GM19238 (cell line): ENCODE data around the gene ARFRP1.
"Not testable (repeated sequence)": the region's sequence is repeated elsewhere in the genome, so short reads cannot be mapped to it uniquely, and the experiment has no call there.

ENCODE experiments used
- DNase-seq: peaks from one replicate; pipeline ENCODE4 v3.0.0; 2011; ENCODE audit warnings: low spot score; ENCODE audit not compliant: insufficient read length

Gene ARFRP1

GRCh38 chr20:63678071-63678470 is 29.7 kb downstream of the ARFRP1 start:
- no peak for DNase-seq

- no peak for DNase-seq
Observed at GRCh38 chr20:63675681-63676368, 32.0 kb downstream of the ARFRP1 start.

DNA sequence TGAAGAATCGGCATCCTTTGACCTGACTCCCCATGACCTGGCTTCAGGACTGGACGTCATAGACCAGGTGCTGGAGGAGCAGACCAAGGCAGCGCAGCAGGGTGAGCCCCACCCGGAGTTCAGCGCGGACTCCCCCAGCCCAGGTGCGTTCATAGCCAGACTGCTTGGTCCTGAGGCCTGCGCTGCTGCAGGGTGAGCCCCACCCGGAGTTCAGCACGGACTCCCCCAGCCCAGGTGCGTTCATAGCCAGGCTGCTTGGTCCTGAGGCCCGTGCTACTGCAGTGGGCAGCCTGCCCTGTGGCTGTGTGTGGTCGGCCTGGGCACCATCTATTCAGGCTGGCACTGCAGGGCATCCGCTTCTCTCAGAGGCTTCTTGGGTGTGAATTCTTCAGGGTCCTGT is 33.8 kb downstream of the ARFRP1 start:
- no peak for DNase-seq

DNA sequence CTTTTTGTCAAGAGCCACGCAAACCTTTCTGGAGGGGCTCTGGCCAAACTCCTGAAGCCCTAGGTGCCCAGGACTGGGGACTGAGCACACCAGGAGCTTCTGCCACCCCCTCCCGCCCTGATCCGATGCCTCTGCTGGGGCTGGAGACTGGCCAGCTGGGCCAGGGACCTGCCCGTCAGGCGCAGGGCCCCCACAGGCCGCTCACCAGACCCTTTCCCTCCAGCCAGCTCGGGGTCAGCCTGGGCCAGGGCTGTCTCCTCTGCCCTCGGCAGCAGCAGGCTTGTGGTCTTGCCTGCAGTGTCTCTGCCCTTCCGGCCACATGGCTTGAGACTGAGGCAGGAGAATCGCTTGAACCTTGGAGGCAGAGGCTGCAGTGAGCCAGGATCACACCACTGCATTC is 35.1 kb downstream of the ARFRP1 start:
- DNase-seq = no peak

GRCh38 chr20:63671695-63672094 is 36.1 kb downstream of the ARFRP1 start:
- not testable (repeated sequence) for DNase-seq

- DNase-seq = no peak
Observed at GRCh38 chr20:63668351-63668750, 39.4 kb downstream of the ARFRP1 start.

DNA sequence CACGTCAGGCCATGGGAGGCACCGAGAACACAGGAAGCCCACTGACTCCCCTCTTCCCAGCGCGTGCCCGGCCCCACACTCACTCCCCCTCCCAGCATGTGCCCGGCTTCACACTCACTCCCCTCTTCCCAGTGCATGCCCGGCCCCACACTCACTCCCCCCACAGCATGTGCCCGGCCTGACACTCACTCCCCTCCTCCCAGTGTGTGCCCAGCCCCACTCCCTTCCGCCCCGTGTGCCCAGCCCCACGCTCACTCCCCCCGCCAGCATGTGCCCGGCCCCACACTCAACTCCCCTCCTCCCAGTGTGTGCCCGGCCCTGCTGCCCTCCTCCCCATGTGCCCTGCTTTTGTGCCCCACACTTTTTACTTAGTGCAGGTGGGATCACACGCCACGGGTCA is 39.9 kb downstream of the ARFRP1 start:
- no peak for DNase-seq

GRCh38 chr20:63665708-63666107 is 42.1 kb downstream of the ARFRP1 start:
- DNase-seq = no peak

DNA sequence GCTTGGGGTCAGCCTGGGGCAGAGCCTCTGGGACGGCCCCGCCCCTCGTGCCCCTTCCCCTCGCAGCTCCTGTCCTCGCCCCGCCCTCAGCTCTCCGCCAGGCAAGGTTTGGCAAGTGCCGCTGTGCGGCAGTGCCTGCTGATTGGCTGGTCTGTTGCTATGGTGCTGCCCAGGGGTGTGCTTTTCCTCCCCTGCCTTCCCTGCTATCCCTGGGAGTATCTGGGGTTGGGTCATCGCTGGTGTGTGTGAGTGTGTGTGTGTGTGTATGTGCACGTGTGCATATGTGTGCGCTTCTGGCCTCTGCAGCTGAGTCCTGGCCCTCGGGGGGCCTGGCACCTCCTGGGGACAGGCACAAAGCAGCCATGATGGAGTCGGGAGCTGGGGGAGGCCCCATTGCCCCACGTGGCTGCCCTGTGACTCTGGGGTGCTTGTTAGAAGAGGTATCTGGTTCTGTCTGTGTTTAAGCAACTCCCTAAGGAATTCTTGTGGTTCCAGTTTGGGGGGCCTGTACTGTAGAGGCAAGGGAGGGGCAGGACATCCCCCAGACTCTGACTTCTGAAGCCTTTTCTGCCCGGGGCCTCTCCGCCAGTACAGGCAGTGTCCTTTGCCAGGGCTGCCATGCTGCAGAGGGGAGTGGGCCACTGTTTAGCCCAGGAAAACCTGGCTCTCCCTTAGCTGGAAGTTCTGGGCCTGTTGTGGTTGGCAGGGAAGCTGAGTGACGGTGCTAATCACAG is 42.7 kb downstream of the ARFRP1 start:
- no peak for DNase-seq

GRCh38 chr20:63664143-63664851 is 43.5 kb downstream of the ARFRP1 start:
- DNase-seq = no peak

GRCh38 chr20:63663332-63664066 is 44.3 kb downstream of the ARFRP1 start:
- no peak for DNase-seq

GRCh38 chr20:63662813-63663189 is 45.0 kb downstream of the ARFRP1 start:
- no peak for DNase-seq

GRCh38 chr20:63661959-63662812 is 45.6 kb downstream of the ARFRP1 start:
- DNase-seq = no peak

DNA sequence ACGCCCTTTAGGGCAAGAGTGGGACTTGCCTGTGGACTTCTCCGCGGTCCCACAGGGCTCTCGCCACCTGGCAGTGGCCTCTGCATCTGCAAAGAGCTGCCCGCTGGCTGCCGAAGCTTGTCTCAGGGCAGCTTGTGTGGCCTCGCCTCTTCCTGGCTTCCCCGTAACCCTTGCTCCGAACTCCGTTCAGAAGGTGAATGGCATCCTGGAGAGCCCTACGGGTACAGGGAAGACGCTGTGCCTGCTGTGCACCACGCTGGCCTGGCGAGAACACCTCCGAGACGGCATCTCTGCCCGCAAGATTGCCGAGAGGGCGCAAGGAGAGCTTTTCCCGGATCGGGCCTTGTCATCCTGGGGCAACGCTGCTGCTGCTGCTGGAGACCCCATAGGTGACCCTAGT is 46.7 kb downstream of the ARFRP1 start:
- DNase-seq = no peak

GRCh38 chr20:63660622-63661021 is 47.2 kb downstream of the ARFRP1 start:
- no peak for DNase-seq

DNA sequence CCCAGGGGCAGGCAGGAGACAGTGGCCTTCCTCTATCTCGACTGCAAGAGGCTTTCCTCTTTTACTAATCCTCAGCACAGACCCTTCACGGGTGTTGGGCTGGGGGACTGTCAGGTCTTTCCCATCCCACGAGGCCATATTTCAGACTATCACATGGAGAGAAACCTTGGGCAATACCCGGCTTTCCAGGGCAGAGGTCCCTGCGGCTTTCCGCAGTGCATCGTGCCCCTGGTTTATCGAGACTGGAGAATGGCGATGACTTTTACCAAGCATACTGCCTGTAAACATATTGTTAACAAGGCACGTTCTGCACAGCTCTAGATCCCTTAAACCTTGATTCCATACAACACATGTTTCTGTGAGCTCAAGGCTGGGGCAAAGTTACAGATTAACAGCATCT is 47.6 kb downstream of the ARFRP1 start:
- not testable (repeated sequence) for DNase-seq

DNA sequence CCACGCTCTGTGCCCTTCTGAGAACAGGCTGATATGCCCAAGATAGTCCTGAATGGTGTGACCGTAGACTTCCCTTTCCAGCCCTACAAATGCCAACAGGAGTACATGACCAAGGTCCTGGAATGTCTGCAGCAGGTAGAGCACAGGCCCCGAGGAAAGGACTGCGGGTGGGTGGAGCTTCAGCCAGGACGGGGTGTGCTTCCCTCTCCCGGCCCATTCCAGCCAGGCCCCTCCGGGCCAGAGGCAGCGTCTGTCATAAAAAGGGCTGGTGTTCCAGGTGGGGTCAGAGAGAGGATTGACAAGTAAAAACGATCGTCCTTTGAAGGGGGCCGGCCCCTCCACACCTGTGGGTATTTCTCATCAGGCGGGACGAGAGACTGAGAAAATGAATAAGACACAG is 48.4 kb downstream of the ARFRP1 start:
- DNase-seq = no peak

- DNase-seq = no peak
Observed at GRCh38 chr20:63658749-63659187, 49.0 kb downstream of the ARFRP1 start.

DNA sequence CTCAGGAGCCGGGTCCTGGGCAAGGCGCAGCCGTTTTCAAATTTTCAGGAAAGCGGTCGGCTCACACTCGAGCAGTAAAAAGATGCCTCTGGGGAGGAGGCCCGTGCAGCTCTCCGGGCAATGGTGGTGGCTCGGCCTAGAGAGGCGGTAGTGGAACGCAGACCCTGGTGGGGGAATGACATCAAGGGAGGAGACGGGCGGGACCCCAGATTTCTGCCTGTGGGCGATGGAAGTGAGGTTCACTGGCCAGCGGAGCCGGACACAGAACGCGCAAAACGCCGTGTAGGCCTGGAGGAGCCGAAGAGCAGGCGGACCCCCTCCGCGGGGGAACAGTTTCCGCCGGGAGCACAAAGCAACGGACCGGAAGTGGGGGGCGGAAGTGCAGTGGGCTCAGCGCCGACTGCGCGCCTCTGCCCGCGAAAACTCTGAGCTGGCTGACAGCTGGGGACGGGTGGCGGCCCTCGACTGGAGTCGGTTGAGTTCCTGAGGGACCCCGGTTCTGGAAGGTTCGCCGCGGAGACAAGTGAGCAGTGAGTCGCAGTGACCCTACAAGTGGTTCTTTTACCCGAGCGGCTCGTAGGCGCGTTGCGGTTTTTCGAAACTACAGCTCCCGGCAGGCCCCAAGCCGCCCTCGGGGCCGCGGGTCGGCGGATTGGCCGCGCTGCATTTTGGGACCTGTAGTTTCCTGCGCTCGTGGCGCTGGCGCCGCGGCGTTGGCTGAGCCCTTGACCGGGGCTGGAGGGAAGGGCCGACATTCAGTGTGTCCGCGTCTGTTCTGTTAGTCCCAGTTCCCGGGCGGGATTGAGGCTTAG is 49.6 kb downstream of the ARFRP1 start, which contains the start of gene RTEL1:
RTEL1 (plus strand) TSS at position 376 of the 812 bp plus-strand sequence. CDS start 1,091 bp downstream, outside the sequence.
- peak; percentile 99 for DNase-seq
